ENCODE results near the gene B3GALT6. TPM values are rescaled to one million over a fixed set of nuclear protein-coding genes. Genes with fewer than 3 reads are reported as not detected.

Gene B3GALT6
- total RNA-seq, 1 experiment from 2014 or later = 36.6 TPM

DNA sequence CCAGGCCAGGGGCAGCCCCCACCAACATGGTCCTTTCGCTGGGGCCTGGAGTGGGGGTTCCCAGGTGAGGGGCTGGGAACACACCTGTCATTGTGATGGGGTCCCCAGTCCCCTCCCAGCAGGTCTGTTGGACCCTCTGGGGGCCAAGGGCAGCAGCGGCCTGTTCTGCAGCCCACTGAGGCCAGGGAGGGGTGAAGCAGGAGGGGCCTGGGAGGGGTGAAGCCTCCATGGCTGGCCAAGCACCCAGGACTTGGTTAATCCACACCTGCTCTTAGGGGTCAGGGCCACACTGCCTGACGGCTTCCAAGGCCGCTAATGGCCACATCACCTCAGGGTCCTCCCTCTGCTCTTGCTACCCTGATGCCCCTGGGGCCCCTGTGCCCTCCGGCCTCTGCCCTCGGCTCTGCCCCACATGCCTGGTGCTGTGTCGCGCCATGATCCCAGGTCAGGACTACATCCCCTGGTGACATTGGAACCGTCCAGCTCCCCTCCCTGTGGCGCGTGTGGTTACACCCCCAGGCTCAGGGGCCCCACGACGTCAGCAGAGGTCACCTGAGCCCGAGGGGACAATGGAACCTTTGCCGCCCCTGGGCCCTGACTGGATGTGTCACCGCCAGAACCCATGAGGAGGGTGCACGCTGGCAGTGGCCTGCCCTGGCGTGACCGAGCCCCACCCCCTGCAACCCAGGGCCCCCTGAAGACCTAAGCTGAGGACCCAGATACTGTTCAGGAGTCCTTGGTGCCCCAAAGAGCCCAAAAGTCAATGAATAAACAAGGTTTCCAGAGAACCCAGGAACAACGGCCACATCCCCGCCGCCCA, 32.7 kb upstream of the B3GALT6 start:
- no peak overlapping the region for H3K4me3 ChIP-seq
- no peak for DNase-seq
- H3K36me3 ChIP-seq = no peaks in the 10 kb centered on the region

DNA sequence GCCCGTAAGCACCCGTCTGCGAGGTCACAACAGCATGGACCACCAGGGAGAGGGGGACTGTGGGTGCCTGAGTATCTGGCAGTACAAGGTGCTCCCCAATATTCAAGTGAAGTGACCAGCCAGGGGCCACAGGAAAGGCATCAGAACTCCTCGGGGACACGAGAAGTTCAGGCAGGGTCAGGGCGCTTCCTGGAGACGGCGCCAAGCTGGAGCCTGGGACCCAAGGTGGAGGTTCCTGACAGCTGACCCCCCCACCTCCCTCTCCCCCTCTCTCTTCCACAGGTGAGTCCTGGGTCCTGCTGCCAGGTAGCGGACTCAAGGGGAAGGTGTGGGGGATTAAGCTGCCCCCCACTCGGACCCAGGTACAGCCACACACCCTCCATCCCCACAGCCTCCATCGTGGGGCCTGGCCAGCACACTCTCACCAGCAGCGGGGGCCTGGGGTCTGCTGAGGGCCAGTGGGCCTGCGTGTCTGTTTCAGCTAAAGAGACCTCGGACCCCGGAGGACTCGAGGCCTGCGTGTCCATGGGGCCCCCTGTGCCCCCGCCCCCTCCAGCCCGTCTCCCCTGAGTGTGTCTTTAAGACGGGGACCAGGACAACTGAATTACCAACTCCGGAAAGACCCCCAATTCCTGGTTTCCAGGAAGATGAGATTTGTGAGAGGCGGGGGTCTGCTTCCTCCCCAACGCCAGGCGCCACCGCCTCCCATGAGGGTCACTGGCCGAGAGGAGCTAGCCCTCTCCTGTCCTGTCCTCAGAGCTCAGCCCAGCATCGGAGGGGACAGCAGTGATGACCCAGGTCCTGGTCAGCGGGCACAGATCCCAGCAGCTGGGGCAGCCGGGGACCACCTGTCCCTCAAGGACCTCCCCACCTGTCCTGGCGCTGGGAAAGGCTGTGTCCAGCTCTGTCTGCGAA, 31.8 kb upstream of the B3GALT6 start:
- Histone ChIP-seq H3K9me3 (no peaks in the 10 kb centered on the region), H3K4me3 (no peak overlapping the region), H3K36me3 (no peaks in the 10 kb centered on the region), H3K27me3 (no peaks in the 10 kb centered on the region)
- DNase-seq = no peak

More for the DNA sequence above, 32.7 kb upstream of the B3GALT6 start:
- Histone ChIP-seq H3K27me3 (no peaks in the 10 kb centered on the region), H3K9me3 (no peaks in the 10 kb centered on the region)

DNA sequence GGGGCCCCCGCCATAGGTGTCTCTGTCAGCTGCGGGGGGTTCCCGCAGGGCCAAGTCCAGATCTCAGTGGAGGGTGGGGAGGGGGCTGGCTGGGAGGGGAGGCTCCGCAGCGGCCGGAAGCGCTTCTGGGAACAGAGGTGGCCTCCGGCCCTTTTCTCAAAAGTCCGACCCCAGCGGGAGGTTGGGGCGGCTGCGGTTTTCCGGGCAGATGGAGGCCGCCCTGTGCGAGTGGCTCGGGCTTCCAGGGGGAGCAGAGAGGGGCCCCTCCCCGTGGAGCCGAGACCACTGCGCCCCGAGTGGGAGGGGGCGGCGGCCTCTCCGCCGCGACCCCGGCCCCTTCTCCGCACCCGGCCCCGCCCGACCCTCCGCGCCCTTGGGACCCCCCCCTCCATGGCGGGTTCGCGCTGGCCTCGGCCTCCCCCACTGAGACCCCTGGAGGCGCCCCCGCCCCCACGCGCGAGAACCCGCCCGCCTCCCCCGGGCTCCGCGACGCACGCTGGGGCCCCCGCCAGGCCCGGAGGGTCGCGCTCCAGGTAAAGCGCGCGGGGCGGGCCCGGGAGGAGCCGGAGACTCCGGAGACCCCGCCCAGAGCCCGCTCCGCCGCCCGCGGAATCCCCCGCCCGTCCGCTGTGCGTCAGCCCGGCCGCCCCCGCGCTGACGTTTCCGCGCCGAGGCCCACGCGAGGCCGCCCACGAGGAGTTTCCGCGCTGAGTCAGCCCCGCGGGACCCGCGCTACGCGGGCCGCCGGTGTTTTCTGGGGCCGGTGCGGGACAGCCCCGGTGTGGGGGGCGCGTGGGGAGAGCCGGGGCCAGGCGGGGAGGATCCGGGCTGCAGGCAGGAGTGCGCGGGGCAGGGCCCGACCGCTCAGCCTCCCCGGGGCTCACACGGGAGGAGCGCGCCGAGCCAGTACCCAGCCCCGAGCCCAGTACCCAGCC, 30.9 kb upstream of the B3GALT6 start:
- H3K9me3 ChIP-seq = no peaks in the 10 kb centered on the region
- no peaks in the 10 kb centered on the region for H3K27me3 ChIP-seq
- DNase-seq = peak; percentile 62
- no peaks in the 10 kb centered on the region for H3K36me3 ChIP-seq
- H3K4me3 ChIP-seq = peak overlapping the region; percentile 40

DNA sequence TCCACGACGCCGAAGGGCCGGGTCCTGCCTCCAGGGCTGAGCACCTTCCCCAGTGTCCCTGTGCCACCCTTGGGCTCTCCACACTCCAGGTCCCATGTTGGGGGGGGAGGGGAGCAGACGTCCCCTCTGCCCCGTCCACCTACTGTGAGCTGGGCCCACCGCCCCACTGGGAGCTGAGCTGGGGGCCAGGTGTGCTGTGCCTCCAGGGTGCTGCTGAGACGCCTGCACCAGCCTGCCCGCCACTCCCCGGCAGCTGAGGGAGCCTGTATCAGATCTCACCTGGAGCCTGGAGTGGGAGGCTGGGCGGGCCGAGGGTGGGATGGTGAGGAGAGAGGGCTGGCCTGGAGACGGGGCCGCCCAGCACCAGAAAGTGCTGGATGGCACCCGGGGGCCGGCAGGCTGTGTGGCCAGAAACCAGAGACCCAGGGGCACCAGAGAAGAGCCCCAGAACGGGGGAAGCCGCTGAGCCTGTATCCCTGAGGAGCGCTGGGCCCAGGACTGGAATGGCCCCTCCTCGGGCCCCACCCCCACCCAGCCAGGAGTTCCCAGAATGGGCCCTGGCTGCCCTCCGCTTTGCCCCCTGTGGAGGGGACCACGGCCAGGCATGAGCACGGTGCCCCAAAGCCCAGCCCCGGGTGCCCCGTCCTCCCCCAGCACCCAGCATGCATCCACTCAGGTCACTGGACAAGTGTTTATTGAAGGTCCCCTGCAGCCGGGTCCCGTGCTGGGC, 29.0 kb upstream of the B3GALT6 start:
- Histone ChIP-seq H3K4me3 (no peak overlapping the region), H3K27me3 (no peaks in the 10 kb centered on the region), H3K9me3 (no peaks in the 10 kb centered on the region), H3K36me3 (no peaks in the 10 kb centered on the region)
- DNase-seq = no peak

DNA sequence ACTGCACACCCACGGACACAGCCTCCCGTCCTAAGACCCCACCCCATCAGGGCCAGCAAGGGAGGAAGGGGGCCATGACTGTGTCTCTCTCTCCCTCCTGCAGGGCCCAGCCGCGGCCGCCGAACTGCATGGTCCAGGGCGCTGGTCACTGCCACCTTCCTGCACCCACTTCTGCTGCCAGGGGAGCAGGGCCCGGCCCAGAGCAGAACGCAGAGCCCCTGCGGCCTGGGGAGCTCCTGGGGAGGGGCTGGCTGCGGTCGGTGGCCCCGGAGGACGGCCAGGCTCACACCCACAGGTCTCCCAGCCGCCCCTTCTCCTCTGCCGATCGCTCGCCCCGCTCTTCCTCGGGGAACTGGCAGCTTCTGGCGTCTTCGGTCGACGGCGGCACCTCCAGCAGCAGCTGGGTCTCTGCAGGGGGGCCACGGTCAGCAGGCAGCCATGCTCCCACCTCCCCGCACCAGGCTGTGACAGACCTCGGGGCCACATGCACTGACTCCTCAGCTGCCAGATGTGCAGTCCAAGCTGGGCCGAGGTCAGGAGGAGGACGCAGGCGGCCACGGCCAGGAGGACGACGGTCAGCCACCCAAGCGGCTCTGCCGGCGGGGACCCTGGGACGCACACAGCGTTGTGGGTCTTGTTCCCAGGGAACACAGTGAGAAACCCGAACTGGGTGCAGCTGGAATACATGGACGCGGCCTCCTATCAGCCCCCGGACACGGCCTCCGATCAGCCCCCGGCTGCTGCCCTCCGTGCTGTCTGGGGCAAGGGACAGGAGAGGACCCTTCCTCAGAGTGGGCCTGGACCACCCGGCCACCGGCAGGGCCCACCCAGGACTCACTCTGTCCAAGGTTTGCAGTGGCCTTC, 28.2 kb upstream of the B3GALT6 start:
- Histone ChIP-seq H3K36me3 (no peaks in the 10 kb centered on the region), H3K27me3 (no peaks in the 10 kb centered on the region), H3K9me3 (no peaks in the 10 kb centered on the region), H3K4me3 (no peak overlapping the region)
- DNase-seq = peak; percentile 0

DNA sequence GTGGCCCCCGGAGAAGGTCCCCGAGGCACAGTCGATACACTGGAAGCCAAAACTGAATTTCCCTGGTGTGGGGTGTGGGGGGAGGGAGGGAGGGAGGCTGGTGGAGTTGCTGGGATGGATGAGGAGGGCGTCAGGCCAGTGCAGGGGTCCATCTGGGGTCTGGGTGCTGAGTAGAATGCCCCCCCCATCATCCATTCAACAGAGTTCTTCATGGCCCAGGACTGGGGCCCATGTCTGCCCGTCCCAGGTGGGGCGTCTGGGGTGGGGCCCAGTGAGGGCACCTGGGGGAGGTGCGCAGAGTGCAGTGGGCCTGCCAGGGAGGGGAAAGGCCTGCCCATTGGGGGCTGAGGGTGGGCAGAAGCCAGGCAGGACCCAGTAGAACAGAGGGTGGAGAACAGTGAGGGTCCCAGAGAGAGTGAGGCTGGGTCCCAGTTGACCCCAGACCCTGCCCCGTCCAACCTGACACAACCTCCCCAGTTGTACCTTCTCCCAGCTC, 27.6 kb upstream of the B3GALT6 start:
- H3K27me3 ChIP-seq = no peaks in the 10 kb centered on the region
- no peaks in the 10 kb centered on the region for H3K36me3 ChIP-seq
- H3K4me3 ChIP-seq = no peak overlapping the region
- no peaks in the 10 kb centered on the region for H3K9me3 ChIP-seq
- no peak for DNase-seq

DNA sequence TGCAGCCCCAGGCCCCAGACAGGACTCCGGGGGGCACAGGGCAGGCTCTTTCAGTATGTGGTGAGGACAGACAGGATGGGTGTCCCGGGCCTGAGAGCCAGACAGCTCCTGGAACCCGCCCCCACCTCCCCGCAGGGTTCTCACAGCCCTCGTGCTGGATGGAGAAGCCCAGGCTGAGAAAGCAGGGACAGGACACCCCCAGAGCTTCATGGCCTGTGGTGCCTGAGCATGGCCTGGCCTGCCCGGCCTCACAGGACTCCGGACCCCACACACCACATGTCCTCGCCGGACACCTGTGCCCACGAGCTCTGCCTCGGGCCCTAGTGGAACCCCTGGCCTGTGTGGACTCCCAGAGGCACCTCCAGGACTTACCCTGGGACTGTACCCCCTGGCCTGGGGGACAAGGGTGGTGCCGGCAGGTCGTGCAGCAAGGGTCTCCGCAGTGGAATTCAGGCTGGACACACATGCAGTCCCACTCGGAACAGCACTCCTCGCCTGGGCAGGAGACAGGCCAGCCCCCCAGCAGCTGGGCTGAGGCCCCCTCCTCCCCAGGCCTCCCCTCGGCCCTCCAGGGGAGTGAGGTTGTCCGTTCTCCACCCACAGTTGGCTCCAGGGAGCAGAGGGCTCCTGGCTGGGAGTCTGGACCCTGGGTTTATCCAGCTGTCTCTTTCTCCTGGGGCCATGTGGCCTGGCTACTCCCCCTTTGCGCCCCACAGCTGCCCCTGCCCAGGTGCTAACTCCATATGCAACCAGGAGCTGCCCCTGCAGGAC, 26.9 kb upstream of the B3GALT6 start:
- Histone ChIP-seq H3K27me3 (no peaks in the 10 kb centered on the region), H3K36me3 (no peaks in the 10 kb centered on the region), H3K9me3 (no peaks in the 10 kb centered on the region), H3K4me3 (no peak overlapping the region)
- no peak for DNase-seq

DNA sequence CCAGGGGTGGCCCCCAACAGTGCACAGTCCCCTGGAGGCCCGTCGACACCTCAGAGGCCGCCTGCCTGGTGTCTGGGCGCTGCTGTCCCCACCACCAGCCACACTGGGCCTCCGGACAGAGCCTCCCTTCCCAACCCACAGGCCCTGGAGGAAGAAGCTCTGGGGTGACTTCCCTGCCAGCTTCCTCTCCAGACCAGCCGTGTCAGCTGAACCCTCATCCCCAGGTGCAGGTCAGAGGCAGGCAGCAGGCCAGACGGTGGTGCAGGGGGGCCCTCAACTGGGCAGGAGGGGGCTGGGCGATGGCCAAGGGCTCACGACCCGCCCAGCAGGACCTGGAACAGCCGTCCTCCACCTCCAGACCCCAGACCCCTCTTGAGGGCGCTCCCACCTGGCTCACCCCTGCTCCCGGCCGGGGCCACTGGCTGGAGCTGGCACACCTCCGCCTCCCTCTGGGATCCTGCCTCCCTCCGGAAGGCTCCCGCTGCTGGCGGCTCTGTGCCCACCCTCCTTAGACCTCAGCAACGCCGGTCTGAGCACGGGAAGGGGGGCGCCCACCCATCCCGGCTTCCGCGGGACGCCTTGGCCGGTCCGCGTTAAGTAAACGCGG, 26.2 kb upstream of the B3GALT6 start:
- Histone ChIP-seq H3K27me3 (no peaks in the 10 kb centered on the region), H3K9me3 (no peaks in the 10 kb centered on the region), H3K4me3 (no peak overlapping the region), H3K36me3 (no peaks in the 10 kb centered on the region)
- no peak for DNase-seq

DNA sequence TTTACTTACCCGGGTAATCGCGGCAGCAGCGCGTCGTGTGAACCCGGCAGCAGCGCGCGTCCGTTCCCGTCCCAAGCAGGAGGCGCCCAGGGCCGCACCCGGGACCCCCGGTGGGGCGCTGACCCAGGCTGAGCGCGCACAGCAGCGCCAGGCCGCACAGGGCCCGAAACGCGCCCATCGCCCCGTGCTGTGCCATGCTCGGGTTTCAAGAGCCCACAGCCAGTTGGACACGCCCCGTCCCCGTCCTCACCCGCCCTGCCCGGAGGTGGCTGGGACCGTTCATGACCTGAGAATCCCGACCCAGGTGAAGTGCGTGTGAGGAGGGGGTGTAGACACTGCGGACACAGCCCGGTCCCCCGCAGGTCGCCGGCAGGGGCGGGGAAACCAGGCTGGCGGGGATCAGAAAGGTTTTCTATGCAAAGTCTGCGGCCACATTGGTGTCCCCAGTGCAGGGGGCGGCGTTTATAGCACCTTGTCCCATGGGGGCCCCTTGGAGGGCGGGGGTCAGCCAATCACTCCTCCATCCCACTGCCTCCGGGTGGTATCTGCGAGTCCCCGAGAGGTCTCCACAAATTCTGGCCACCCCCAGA, 25.6 kb upstream of the B3GALT6 start, which contains the start of gene TNFRSF18:
Gene TNFRSF18, minus strand, starts transcription at position 217 of the 590 bp plus-strand sequence. Its CDS starts 21 bp downstream, at position 196.
- no peaks in the 10 kb centered on the region for H3K36me3 ChIP-seq
- H3K4me3 ChIP-seq = no peak within 1 kb of the TSS
- no peaks in the 10 kb centered on the region for H3K9me3 ChIP-seq
- DNase-seq = no peak
- H3K27me3 ChIP-seq = no peaks in the 10 kb centered on the region

DNA sequence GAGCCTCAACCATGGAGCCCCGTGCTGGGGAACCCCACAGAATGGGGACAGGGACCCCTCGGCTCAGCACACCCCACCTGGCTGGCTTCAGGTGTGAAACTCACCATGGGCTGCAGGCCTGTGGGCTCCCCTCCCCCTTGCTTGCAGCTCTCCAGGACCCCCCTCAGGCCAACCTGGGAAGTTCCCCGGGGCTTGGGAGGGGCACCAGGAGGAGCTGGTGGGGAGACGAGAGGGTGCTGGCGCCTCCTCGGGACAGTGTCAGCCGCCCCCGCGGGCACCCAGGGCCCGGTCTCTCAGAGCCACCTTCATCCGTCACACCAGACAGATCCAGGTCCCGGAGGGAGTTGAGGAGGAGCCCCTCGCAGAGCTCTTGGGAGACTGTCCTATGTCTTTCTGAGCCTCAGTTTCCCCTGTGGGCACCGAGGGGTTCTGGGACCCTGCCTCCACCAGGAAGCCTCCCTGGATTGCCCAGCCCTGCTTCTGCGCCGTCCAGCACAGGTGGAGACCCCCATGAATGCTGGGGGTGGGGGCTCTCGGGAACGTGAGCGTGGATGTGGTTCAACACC, 25.0 kb upstream of the B3GALT6 start:
- H3K27me3 ChIP-seq = no peaks in the 10 kb centered on the region
- H3K4me3 ChIP-seq = no peak overlapping the region
- no peaks in the 10 kb centered on the region for H3K9me3 ChIP-seq
- H3K36me3 ChIP-seq = no peaks in the 10 kb centered on the region
- DNase-seq = no peak

DNA sequence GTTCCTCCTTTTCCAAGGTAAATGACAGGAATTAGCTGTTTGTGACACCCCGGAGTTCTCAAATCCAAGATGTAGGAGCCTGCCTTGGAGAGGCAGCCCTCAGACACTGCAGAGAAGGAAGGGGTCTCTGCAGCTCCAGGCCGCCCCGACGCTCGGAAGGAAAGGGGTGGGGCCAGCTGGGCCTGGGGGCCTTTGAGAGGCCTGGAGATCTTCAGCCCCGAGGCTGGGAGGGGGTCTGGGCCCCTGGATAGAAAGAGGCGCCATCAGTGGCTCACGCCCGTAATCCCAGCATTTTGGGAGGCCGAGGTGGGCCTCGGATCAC, 24.5 kb upstream of the B3GALT6 start:
- H3K9me3 ChIP-seq = no peaks in the 10 kb centered on the region
- no peaks in the 10 kb centered on the region for H3K27me3 ChIP-seq
- H3K36me3 ChIP-seq = no peaks in the 10 kb centered on the region
- DNase-seq = no peak
- no peak overlapping the region for H3K4me3 ChIP-seq

DNA sequence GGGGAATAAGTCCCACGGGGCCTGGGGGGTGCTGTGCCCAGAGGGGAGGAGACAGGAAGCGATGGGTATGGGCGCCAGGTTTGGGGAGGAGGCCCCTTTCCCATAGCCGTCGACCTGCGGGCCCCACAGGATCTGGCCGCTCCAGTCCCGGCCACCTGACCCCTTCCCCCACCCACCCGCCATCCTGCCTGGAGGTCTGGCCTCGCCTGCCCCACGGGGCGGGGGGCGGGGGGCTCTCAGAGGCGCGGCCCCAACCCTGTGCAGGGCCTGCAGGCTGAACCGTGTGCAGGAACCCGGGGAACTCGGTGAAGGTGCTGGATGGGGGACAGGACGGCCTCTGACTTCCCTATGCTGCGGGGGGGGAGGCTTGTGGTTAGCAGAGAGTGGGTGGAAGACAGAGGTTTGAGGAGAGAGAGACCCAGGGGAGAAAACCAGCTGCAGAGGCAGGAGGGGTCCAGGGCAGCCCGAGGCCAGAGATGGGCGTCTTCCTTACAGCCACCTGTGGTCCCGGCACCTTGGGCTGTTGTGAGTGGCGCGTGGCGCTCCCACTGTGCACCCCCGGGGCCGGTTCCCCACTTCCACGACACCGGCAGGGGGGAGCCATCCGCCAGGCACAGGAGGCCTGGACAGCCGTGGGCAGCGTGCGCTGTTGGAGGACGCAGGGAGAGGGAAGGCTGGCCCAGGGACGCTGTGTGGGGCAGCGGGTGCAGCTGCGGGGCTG, 23.2 kb upstream of the B3GALT6 start:
- Histone ChIP-seq H3K27me3 (no peaks in the 10 kb centered on the region), H3K36me3 (no peaks in the 10 kb centered on the region), H3K4me3 (no peak overlapping the region), H3K9me3 (no peaks in the 10 kb centered on the region)
- DNase-seq = no peak

Measured in MG63 (cell line).